ENCODE results near the gene TMUB1. TPM values are rescaled to one million over a fixed set of nuclear protein-coding genes. Genes with fewer than 3 reads are reported as not detected.

TMUB1 gene
- total RNA-seq, 4 donors from 2014 or later, result 2.9 to 32.8 (median 8.6) TPM

DNA sequence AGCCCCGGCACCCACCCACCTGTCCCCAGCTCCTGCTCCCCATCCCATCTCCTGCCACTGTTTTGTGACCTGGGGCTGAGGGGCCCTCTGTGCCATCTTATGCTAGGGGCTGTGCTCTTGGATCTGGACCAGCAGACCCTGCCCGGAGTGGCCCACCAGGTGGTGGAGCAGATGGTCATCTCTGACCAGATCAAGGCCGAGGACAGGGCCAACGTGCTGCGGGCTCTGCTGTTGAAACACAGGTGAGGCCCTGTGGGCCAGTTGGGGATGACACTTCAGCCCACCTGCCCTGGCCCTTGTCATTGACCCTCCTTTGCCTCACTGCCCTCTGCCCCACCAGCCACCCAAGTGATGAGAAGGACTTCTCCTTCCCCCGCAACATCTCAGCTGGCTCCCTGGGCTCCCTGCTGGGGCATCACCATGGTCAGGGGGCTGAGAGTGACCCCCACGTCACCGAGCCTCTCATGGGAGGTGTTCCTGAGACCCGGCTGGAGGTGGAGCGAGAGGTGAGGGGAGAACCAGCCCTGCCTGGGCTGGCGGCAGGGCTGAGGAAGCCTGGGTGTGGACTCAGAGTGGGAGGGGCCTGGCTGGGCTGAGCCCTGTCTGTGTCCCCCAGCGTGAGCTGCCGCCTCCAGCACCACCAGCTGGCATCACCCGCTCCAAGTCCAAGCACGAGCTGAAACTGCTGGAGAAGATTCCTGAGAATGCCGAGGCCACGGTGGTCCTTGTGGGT lies 13.3 kb downstream of the TMUB1 start:
- no peaks in the 10 kb centered on the region for H3K9me3 ChIP-seq
- H3K27ac ChIP-seq, result no peak overlapping the region
- H3K36me3 ChIP-seq, result no peaks in the 10 kb centered on the region
- no peak overlapping the region for H3K4me3 ChIP-seq
- DNase-seq, result no peak
- intact Hi-C loops (cut with DNase I; ENCODE audit: low total_unique reads), result no loop called here
- TF ChIP-seq, protein P1, sequence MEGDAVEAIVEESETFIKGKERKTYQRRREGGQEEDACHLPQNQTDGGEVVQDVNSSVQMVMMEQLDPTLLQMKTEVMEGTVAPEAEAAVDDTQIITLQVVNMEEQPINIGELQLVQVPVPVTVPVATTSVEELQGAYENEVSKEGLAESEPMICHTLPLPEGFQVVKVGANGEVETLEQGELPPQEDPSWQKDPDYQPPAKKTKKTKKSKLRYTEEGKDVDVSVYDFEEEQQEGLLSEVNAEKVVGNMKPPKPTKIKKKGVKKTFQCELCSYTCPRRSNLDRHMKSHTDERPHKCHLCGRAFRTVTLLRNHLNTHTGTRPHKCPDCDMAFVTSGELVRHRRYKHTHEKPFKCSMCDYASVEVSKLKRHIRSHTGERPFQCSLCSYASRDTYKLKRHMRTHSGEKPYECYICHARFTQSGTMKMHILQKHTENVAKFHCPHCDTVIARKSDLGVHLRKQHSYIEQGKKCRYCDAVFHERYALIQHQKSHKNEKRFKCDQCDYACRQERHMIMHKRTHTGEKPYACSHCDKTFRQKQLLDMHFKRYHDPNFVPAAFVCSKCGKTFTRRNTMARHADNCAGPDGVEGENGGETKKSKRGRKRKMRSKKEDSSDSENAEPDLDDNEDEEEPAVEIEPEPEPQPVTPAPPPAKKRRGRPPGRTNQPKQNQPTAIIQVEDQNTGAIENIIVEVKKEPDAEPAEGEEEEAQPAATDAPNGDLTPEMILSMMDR (IDR thresholded peaks at IDR 0.05), result no peak
- no peak for TF ChIP-seq POLR2A (IDR thresholded peaks at IDR 0.05)
- no peaks in the 10 kb centered on the region for H3K27me3 ChIP-seq
- H3K4me1 ChIP-seq, result no peaks in the 10 kb centered on the region

DNA sequence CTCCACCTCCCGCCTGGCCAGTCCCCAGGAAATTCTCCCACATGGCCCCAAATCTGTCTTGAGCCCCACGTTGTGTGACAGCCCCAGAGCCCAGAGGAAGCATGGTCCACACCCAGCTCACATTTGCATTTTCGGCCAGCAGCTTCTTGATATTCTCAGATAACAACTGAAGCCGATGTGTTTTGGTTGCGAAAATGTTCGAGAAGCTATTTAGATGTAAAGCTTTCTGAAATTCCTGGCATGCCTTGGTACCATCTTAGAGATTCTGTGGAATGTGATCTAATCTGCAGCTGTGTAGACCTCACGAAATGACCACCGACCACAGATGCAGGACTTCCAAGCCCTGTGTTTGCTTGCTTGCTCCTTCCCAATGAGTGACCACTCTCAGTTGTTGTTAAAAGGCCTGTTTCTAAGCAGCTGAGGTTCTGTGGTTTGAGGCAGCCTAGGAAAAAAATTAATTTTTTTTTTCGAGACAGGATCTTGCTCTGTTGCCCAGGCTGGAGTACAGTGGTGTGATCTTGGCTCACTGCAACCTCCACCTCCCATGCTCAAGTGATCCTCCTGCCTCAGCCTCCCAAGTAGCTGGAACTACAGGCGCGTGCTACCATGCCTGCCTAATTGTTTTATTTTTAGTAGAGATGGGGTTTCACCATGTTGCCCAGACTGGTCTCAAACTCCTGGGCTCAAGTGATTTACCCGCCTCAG lies 15.1 kb downstream of the TMUB1 start:
- TF ChIP-seq POLR2A (IDR thresholded peaks at IDR 0.05), result no peak
- TF ChIP-seq, protein P1 (IDR thresholded peaks at IDR 0.05), result no peak
- Histone ChIP-seq H3K27ac (no peak overlapping the region), H3K27me3 (no peaks in the 10 kb centered on the region), H3K9me3 (no peaks in the 10 kb centered on the region), H3K4me1 (no peaks in the 10 kb centered on the region), H3K4me3 (no peak overlapping the region), H3K36me3 (no peaks in the 10 kb centered on the region)
- intact Hi-C loops (cut with DNase I; ENCODE audit: low total_unique reads), result no loop called here
- no peak for DNase-seq

DNA sequence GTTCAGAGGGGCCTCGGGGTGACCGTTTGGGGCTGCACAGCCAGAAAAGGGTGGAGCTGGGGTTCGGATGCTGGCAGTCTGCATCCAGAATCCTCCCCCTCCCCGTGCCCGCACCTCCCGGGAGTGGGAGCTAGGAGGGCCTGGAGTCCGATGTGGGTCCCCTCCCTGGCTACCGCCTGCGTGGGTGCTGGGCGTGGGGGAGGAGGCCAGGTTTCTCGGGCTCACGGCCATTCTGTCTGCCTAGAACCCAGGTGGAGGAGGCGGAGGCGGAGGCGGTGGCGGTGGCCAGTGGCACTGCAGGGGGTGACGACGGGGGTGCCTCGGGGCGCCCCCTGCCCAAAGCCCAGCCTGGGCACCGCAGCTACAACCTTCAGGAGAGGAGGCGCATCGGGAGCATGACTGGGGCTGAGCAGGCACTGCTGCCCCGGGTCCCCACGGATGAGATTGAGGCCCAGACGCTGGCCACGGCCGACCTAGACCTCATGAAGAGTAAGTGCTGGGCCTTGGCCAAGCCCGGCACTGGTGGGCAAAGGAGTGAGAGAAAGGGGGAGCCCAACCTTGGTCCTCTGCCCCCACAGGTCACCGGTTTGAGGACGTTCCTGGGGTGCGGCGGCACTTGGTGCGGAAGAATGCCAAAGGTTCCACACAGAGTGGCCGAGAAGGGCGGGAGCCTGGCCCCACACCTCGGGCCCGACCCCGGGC lies 16.9 kb downstream of the TMUB1 start:
- no peak overlapping the region for H3K4me3 ChIP-seq
- H3K27me3 ChIP-seq, result no peaks in the 10 kb centered on the region
- no peak for DNase-seq
- no peaks in the 10 kb centered on the region for H3K9me3 ChIP-seq
- no peaks in the 10 kb centered on the region for H3K36me3 ChIP-seq
- TF ChIP-seq, protein P1 (IDR thresholded peaks at IDR 0.05), result no peak
- TF ChIP-seq POLR2A (IDR thresholded peaks at IDR 0.05), result no peak
- no peak overlapping the region for H3K27ac ChIP-seq
- peaks cover 0 to 11% of the 10 kb centered on the region in 2 donors for H3K4me1 ChIP-seq
- intact Hi-C loops (cut with DNase I; ENCODE audit: low total_unique reads), result no loop called here

DNA sequence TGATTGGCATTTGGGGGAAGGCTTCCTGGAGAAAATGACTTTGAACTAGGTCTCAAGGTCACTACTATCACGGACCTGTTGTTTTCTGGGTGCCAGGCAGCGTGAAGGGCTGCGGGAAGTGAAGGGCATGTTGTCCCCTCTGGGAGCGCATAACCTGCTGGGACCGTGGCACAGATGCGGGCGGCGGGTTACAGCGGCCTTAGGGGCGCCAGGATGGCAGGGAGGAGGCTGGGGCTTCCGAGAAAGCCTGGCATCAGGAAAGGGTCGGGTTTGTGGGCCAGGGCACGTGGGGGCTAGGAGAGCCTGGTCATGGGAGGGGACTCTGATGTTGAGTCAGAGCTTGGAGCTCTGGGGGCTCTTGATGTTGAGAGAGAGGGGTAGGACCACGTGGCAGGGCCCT lies 17.8 kb downstream of the TMUB1 start:
- no peaks in the 10 kb centered on the region for H3K9me3 ChIP-seq
- intact Hi-C loops (cut with DNase I; ENCODE audit: low total_unique reads), result no loop called here
- no peak overlapping the region for H3K4me3 ChIP-seq
- H3K27ac ChIP-seq, result no peak overlapping the region
- no peaks in the 10 kb centered on the region for H3K27me3 ChIP-seq
- no peaks in the 10 kb centered on the region for H3K36me3 ChIP-seq
- H3K4me1 ChIP-seq, result peaks cover 0 to 21% of the 10 kb centered on the region in 2 donors
- TF ChIP-seq, protein P1 (IDR thresholded peaks at IDR 0.05), result no peak
- no peak for TF ChIP-seq POLR2A (IDR thresholded peaks at IDR 0.05)
- no peak for DNase-seq

DNA sequence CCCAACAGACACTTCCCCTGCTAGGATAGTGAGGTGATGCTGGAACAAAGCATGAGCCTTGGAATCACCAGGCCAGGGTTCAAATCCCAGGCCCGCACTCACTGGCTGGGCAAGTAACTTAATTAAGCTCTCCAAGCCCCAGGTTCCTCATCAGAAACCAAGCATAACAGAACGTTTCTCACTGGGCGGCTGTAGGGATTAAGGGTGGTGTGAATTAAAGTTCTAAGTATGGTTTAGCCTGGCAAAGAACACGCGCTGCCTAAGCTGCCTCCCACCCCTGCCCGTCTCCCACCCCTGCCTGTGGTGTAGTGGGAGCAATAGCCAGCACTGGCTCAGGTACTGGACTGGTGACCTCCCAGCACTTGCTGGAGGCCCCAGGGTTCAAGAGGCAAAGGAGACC lies 18.3 kb downstream of the TMUB1 start:
- Histone ChIP-seq H3K4me1 (peaks cover 0 to 24% of the 10 kb centered on the region in 2 donors), H3K27me3 (no peaks in the 10 kb centered on the region), H3K27ac (no peak overlapping the region), H3K36me3 (no peaks in the 10 kb centered on the region), H3K4me3 (no peak overlapping the region), H3K9me3 (no peaks in the 10 kb centered on the region)
- intact Hi-C loops (cut with DNase I; ENCODE audit: low total_unique reads), result no loop called here
- no peak for DNase-seq
- no peak for TF ChIP-seq POLR2A (IDR thresholded peaks at IDR 0.05)
- TF ChIP-seq, protein P1 (IDR thresholded peaks at IDR 0.05), result no peak
